ENCODE measurements around the gene PPP4R4. TPM values are rescaled to one million over a fixed set of nuclear protein-coding genes. Genes with fewer than 3 reads are reported as not detected.

PPP4R4 gene
- total and polyA plus RNA-seq, 2 experiments from 2014 or later = 0.11 to 0.22 TPM

DNA sequence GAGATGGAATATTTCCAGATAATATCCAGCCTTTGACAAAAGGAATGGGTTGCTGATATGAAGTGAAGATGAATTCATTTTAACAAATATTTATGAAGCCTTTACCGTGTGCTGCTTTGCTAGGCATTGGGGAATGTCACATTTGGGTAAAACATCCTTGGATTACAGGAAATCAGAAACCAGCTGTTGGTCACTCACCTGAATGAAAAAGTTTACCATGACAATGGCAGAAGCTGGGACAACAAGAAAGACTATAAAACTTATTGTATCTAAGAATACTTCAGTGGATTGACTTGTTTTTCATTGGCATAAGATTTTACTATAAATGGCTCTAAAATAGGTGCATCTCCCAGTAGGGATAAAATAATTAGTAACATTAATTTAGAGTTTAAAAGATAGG, 19.7 kb downstream of the PPP4R4 start:
- H3K4me3 ChIP-seq = no peak overlapping the region
- no peaks in the 10 kb centered on the region for H3K9me2 ChIP-seq (ENCODE audit: insufficient read depth)
- H3K9ac ChIP-seq = no peak overlapping the region
- H3K36me3 ChIP-seq (ENCODE audit: low read depth) = no peaks in the 10 kb centered on the region
- H3K4me1 ChIP-seq (ENCODE audit: insufficient read depth) = no peaks in the 10 kb centered on the region
- H4K20me1 ChIP-seq (ENCODE audit: insufficient read depth) = no peaks in the 10 kb centered on the region
- no peaks in the 10 kb centered on the region; the same call in 1 of the 2 replicates for H3K27me3 ChIP-seq (replicated peaks; ENCODE audit: insufficient read depth)
- no peaks in the 10 kb centered on the region for H3F3A ChIP-seq (ENCODE audit: insufficient read depth)
- WGBS, 2 experiments (ENCODE audit: low coverage in 1 of 2, low lambda C conversion rate in 2 of 2, missing lambda C conversion rate in 2 of 2) = 12 to 13% methylated on average over 1 of the region's 1 CpG
- no peak for TF ChIP-seq EZH2 (IDR thresholded peaks at IDR 0.05; ENCODE audit: insufficient read depth, poor library complexity, severe bottlenecking)
- no peak for TF ChIP-seq EZH2phosphoT487 (IDR thresholded peaks at IDR 0.05; ENCODE audit: insufficient read depth, low read depth)
- DNase-seq = no peak
- H2AFZ ChIP-seq = no peak overlapping the region
- H3K27ac ChIP-seq = no peak overlapping the region
- H3K9me3 ChIP-seq (ENCODE audit: low read depth) = no peaks in the 10 kb centered on the region
- H3K4me2 ChIP-seq (ENCODE audit: unreplicated experiment) = no peak overlapping the region
- in situ Hi-C loops (cut with MboI) = no loop called here
- no peaks in the 10 kb centered on the region for H3K79me2 ChIP-seq (ENCODE audit: insufficient read depth)

- Histone ChIP-seq H3K27me3 (replicated peaks; ENCODE audit: insufficient read depth) (no peaks in the 10 kb centered on the region; the same call in 1 of the 2 replicates), H3K9ac (no peak overlapping the region), H3F3A (ENCODE audit: insufficient read depth) (no peaks in the 10 kb centered on the region), H3K9me3 (ENCODE audit: low read depth) (no peaks in the 10 kb centered on the region), H3K79me2 (ENCODE audit: insufficient read depth) (no peaks in the 10 kb centered on the region), H4K20me1 (ENCODE audit: insufficient read depth) (no peaks in the 10 kb centered on the region), H3K36me3 (ENCODE audit: low read depth) (no peaks in the 10 kb centered on the region), H3K4me2 (ENCODE audit: unreplicated experiment) (no peak overlapping the region), H3K4me1 (ENCODE audit: insufficient read depth) (no peaks in the 10 kb centered on the region), H2AFZ (no peak overlapping the region), H3K27ac (no peak overlapping the region), H3K4me3 (no peak overlapping the region), H3K9me2 (ENCODE audit: insufficient read depth) (no peaks in the 10 kb centered on the region)
- in situ Hi-C loops (cut with MboI) = no loop called here
- 78 to 85% methylated on average over 2 of the region's 2 CpGs for WGBS, 2 experiments (ENCODE audit: low coverage in 1 of 2, low lambda C conversion rate in 2 of 2, missing lambda C conversion rate in 2 of 2)
- TF ChIP-seq EZH2 (IDR thresholded peaks at IDR 0.05; ENCODE audit: insufficient read depth, poor library complexity, severe bottlenecking) = no peak
- no peak for TF ChIP-seq EZH2phosphoT487 (IDR thresholded peaks at IDR 0.05; ENCODE audit: insufficient read depth, low read depth)
- no peak for DNase-seq
Measured at GRCh38 chr14:94196057-94196456, 21.9 kb downstream of the PPP4R4 start.

DNA sequence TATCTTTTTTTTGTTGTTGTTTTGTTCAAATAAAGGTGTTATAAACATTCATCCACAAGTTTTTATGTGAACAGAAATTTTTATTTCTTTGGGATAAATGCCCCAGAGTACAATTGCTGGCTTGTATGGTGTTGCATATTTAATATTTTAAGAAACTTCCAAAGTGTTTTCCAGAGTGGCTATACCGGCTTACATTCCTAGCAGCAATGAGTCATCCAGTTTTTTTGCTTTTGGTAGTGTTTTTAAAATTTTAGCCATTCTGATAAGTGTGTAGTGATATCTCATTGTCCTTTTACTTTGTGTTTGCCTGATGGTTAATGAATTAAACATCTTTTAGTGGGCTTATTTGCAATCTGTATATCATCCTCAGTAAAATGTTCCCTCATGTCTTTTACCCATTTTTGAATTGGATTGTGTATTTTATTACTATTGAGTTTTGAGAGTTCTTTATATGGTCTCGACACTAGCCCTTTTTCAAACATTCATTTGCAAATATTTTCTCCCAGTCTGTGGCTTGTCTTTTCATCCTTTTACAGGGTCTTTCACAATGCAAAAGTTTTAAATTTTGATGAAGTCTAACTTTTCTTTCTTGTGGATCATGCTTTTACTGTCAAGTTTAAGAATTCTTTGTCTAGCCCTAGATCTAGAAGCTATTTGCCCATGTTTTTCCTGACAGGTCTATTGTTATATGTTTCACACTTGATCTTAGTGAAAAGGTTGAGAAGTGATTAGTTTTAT, 29.5 kb downstream of the PPP4R4 start:
- Histone ChIP-seq H3K4me2 (ENCODE audit: unreplicated experiment) (no peak overlapping the region), H3K36me3 (ENCODE audit: low read depth) (no peaks in the 10 kb centered on the region), H3K27ac (no peak overlapping the region), H3K27me3 (replicated peaks; ENCODE audit: insufficient read depth) (no peaks in the 10 kb centered on the region), H4K20me1 (ENCODE audit: insufficient read depth) (no peaks in the 10 kb centered on the region), H3K9me3 (ENCODE audit: low read depth) (no peaks in the 10 kb centered on the region), H3K79me2 (ENCODE audit: insufficient read depth) (no peaks in the 10 kb centered on the region), H3K9me2 (ENCODE audit: insufficient read depth) (no peaks in the 10 kb centered on the region), H3F3A (ENCODE audit: insufficient read depth) (no peaks in the 10 kb centered on the region), H3K4me1 (ENCODE audit: insufficient read depth) (no peaks in the 10 kb centered on the region), H2AFZ (no peak overlapping the region), H3K9ac (no peak overlapping the region), H3K4me3 (no peak overlapping the region)
- 32 to 34% methylated on average over 2 of the region's 2 CpGs for WGBS, 2 experiments (ENCODE audit: low coverage in 1 of 2, low lambda C conversion rate in 2 of 2, missing lambda C conversion rate in 2 of 2)
- peak; percentile 22 for DNase-seq
- TF ChIP-seq EZH2phosphoT487 (IDR thresholded peaks at IDR 0.05; ENCODE audit: insufficient read depth, low read depth) (no peak), EZH2 (IDR thresholded peaks at IDR 0.05; ENCODE audit: insufficient read depth, poor library complexity, severe bottlenecking) (no peak)
- in situ Hi-C loops (cut with MboI) = no loop called here

- no peaks in the 10 kb centered on the region for H3K79me2 ChIP-seq (ENCODE audit: insufficient read depth)
- H2AFZ ChIP-seq = peak overlapping the region; percentile 21
- H3K9me2 ChIP-seq (ENCODE audit: insufficient read depth) = no peaks in the 10 kb centered on the region
- H3K4me3 ChIP-seq = no peak overlapping the region
- DNase-seq = peak; percentile 84
- H4K20me1 ChIP-seq (ENCODE audit: insufficient read depth) = no peaks in the 10 kb centered on the region
- H3K27me3 ChIP-seq (replicated peaks; ENCODE audit: insufficient read depth) = no peaks in the 10 kb centered on the region
- H3K36me3 ChIP-seq (ENCODE audit: low read depth) = no peaks in the 10 kb centered on the region
- peak overlapping the region; percentile 21 for H3K27ac ChIP-seq
- H3F3A ChIP-seq (ENCODE audit: insufficient read depth) = peaks cover 6% of the 10 kb centered on the region
- 0 out of 2 replicates have a peak, but pooled peaks cover 5% of the 10 kb centered on the region for H3K4me1 ChIP-seq (ENCODE audit: insufficient read depth)
- TF ChIP-seq EZH2phosphoT487 (IDR thresholded peaks at IDR 0.05; ENCODE audit: insufficient read depth, low read depth) = no peak
- TF ChIP-seq EZH2 (IDR thresholded peaks at IDR 0.05; ENCODE audit: insufficient read depth, poor library complexity, severe bottlenecking) = no peak
- H3K4me2 ChIP-seq (ENCODE audit: unreplicated experiment) = no peak overlapping the region
- 0 to 3% methylated on average over 1 of the region's 1 CpG for WGBS, 2 experiments (ENCODE audit: low coverage in 1 of 2, low lambda C conversion rate in 2 of 2, missing lambda C conversion rate in 2 of 2)
- in situ Hi-C loops (cut with MboI) = no loop called here
- H3K9ac ChIP-seq = no peak overlapping the region
- H3K9me3 ChIP-seq (ENCODE audit: low read depth) = no peaks in the 10 kb centered on the region
Measured at GRCh38 chr14:94213021-94213420, 38.9 kb downstream of the PPP4R4 start.

Measured in GM23248 (cell line).